Endothelial cell of umbilical vein (primary cell): ENCODE data around the gene MAFB.

Experiments used
- EZH2 ChIP-seq: IDR thresholded peaks from 2 replicates; pipeline ENCODE4 v1.6.1; 2012; ENCODE audit warnings: borderline replicate concordance, low read depth, mild to moderate bottlenecking, moderate library complexity, low read length, inconsistent platforms; ENCODE audit not compliant: severe bottlenecking
- FOS ChIP-seq: IDR thresholded peaks from 2 replicates; pipeline ENCODE4 v1.6.1; 2011; ENCODE audit warnings: mild to moderate bottlenecking, low read length, moderate library complexity, borderline replicate concordance; ENCODE audit not compliant: insufficient read depth
- JUN ChIP-seq: IDR thresholded peaks from 2 replicates; pipeline ENCODE4 v1.6.1; 2011; ENCODE audit warnings: borderline replicate concordance, low read depth; ENCODE audit not compliant: insufficient read length, insufficient read depth
- TF ChIP-seq, protein P1 (sequence below), 2 donors: IDR thresholded peaks; 1 replicate in 1 of 2; 2 replicates in 1 of 2; pipeline ENCODE4 v1.5.1; 2011; ENCODE audit warnings: low read length in 2 of 2, mild to moderate bottlenecking in 2 of 2, moderate library complexity in 2 of 2, control low read depth in 1 of 2, inconsistent platforms in 1 of 2, low read depth in 1 of 2; ENCODE audit not compliant: insufficient read depth in 1 of 2; ENCODE audit errors: extremely low read depth in 1 of 2

DNA sequence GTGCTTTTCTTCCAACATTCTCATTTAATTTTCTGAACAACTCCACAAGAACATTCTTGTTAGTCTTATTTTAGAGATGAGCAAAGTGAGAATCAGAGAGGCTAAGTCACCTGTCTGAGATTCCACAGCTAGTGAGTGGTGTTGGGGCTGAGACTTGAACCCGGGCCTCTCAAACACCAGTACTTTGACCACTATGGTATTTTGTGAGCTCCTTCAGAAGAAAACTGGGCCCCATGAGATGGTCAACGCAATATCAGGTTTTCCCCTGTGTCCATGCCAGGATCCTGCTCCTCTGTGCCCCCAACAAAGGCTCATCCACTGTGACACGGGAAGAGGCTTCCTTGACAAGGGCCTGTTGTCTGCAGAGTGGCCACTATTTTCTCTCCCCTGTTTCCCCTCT, 51.9 kb downstream of the MAFB start:
- TF ChIP-seq, protein P1, sequence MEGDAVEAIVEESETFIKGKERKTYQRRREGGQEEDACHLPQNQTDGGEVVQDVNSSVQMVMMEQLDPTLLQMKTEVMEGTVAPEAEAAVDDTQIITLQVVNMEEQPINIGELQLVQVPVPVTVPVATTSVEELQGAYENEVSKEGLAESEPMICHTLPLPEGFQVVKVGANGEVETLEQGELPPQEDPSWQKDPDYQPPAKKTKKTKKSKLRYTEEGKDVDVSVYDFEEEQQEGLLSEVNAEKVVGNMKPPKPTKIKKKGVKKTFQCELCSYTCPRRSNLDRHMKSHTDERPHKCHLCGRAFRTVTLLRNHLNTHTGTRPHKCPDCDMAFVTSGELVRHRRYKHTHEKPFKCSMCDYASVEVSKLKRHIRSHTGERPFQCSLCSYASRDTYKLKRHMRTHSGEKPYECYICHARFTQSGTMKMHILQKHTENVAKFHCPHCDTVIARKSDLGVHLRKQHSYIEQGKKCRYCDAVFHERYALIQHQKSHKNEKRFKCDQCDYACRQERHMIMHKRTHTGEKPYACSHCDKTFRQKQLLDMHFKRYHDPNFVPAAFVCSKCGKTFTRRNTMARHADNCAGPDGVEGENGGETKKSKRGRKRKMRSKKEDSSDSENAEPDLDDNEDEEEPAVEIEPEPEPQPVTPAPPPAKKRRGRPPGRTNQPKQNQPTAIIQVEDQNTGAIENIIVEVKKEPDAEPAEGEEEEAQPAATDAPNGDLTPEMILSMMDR (IDR thresholded peaks at IDR 0.05; ENCODE audit: extremely low read depth in 1 of 2, insufficient read depth in 1 of 2, low read depth in 1 of 2, low read length in 2 of 2): no peak
- TF ChIP-seq FOS (no peak), EZH2 (no peak), JUN (no peak)
